GM23248 (cell line): ENCODE results near the gene TSSC4.

Experiments used
- EZH2 ChIP-seq: fragments of 200-600 bp; sonication (generic); IDR thresholded peaks from 2 replicates; pipeline ENCODE4 v1.6.1; 2018; ENCODE audit warnings: antibody characterized with exemption, mild to moderate bottlenecking; ENCODE audit not compliant: insufficient read depth, poor library complexity, severe bottlenecking
- EZH2phosphoT487 ChIP-seq: fragments of 200-600 bp; sonication (generic); IDR thresholded peaks from 2 replicates; pipeline ENCODE4 v1.6.1; 2018; ENCODE audit warnings: antibody characterized with exemption, moderate library complexity, mild to moderate bottlenecking, low read depth; ENCODE audit not compliant: insufficient read depth

DNA sequence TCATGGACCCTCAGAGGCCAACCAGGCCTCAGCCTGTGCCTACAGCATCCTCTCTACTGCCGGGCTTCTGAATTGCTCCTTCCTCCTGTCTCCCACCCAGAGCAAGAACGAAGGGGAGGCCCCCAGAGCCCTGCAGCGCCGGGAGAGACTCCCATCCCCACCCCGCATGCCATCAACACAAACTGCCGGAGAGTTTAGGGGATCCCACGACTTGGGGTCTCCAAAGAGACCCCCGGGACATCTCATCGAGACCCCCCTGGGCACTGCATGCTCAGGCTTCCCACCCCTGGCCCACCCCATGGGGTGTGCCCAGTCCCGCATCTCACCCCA lies 31.7 kb upstream of the TSSC4 start:
- no peak for TF ChIP-seq EZH2
- TF ChIP-seq EZH2phosphoT487 = no peak
